Measurements from ENCODE around the gene CBL. TPM values are rescaled to one million over a fixed set of nuclear protein-coding genes. Genes with fewer than 3 reads are reported as not detected.
"Not testable (repeated sequence)": the region's sequence is repeated elsewhere in the genome, so short reads cannot be mapped to it uniquely, and the experiment has no call there.

The CBL gene
- total RNA-seq, 2 experiments from 2014 or later, result 45.0 to 47.0 TPM

GRCh38 chr11:119228535-119229287 lies 22.6 kb downstream of the CBL start:
- peaks cover 41% of the 10 kb centered on the region for H3K4me1 Mint-ChIP-seq
- POLR2A ChIA-PET, result interaction anchor here (0.7 to 1.5 kb wide), 2 partner anchors 22 to 23 kb away, joined by 3 to 4 read pairs; partner anchors contain the start of gene CBL
- not testable (repeated sequence) for H3K9me3 Mint-ChIP-seq

GRCh38 chr11:119229288-119229672 lies 23.1 kb downstream of the CBL start:
- Mint-ChIP-seq H3K36me3 (ENCODE audit: low read depth) (peaks cover 36% of the 10 kb centered on the region), H3K27me3 (no peaks in the 10 kb centered on the region), H3K4me1 (peaks cover 36% of the 10 kb centered on the region), H3K9me3 (no peaks in the 10 kb centered on the region), H3K27ac (peak overlapping the region; percentile 37), H3K4me3 (peak overlapping the region; percentile 25)
- DNase-seq, result no peak
- ChIA-PET CTCF (interaction anchor here (0.6 to 1.5 kb wide), 2 partner anchors 23 to 97 kb away, joined by 3 to 6 read pairs; partner anchors contain the start of gene CBL), POLR2A (interaction anchor here (0.7 to 1.5 kb wide), 2 partner anchors 22 to 23 kb away, joined by 3 to 4 read pairs; partner anchors contain the start of gene CBL)

More at GRCh38 chr11:119228535-119229287, 22.6 kb downstream of the CBL start:
- Mint-ChIP-seq H3K4me3 (peak overlapping the region; percentile 25), H3K36me3 (ENCODE audit: low read depth) (peaks cover 39% of the 10 kb centered on the region), H3K27ac (peak overlapping the region; percentile 37)
- H3K27me3 Mint-ChIP-seq, DNase-seq: not testable (repeated sequence)
- CTCF ChIA-PET, result interaction anchor here (1.5 kb wide), 1 partner anchor 23 kb away, joined by 6 read pairs; the partner anchor contains the start of gene CBL

- Mint-ChIP-seq H3K4me3 (no peak overlapping the region), H3K4me1 (peaks cover 37% of the 10 kb centered on the region), H3K27ac (no peak overlapping the region), H3K9me3 (no peaks in the 10 kb centered on the region), H3K27me3 (no peaks in the 10 kb centered on the region), H3K36me3 (ENCODE audit: low read depth) (peaks cover 38% of the 10 kb centered on the region)
- POLR2A ChIA-PET, result interaction anchor here (0.7 to 1.5 kb wide), 3 partner anchors 24 to 35 kb away, joined by 3 to 4 read pairs (median 4); partner anchors contain the start of gene CBL
- CTCF ChIA-PET, result interaction anchor here (0.6 to 1.5 kb wide), 3 partner anchors 24 to 97 kb away, joined by 3 to 6 read pairs (median 3); partner anchors contain the start of gene CBL
- no peak for DNase-seq
Observed at GRCh38 chr11:119229741-119230140, 23.6 kb downstream of the CBL start.

GRCh38 chr11:119236490-119236889 lies 30.4 kb downstream of the CBL start:
- H3K27ac Mint-ChIP-seq, result peak overlapping the region; percentile 32
- no peaks in the 10 kb centered on the region for H3K9me3 Mint-ChIP-seq
- ChIA-PET CTCF (interaction anchor here (1.1 kb wide), 1 partner anchor 40 kb away, joined by 3 read pairs; no protein-coding TSS in a partner anchor), POLR2A (interaction anchor here (1.0 kb wide), 1 partner anchor 30 kb away, joined by 4 read pairs; no protein-coding TSS in a partner anchor)
- H3K4me3 Mint-ChIP-seq, result no peak overlapping the region
- no peaks in the 10 kb centered on the region for H3K27me3 Mint-ChIP-seq
- H3K4me1 Mint-ChIP-seq, result peaks cover 40% of the 10 kb centered on the region
- DNase-seq, result no peak
- H3K36me3 Mint-ChIP-seq (ENCODE audit: low read depth), result peaks cover 66% of the 10 kb centered on the region

- no peak for DNase-seq
- H3K27me3 Mint-ChIP-seq, result no peaks in the 10 kb centered on the region
- H3K9me3 Mint-ChIP-seq, result no peaks in the 10 kb centered on the region
- ChIA-PET POLR2A (interaction anchor here (1.0 kb wide), 1 partner anchor 30 kb away, joined by 4 read pairs; no protein-coding TSS in a partner anchor), CTCF (interaction anchor here (1.1 kb wide), 1 partner anchor 40 kb away, joined by 3 read pairs; no protein-coding TSS in a partner anchor)
- peak overlapping the region; percentile 32 for H3K27ac Mint-ChIP-seq
- H3K4me1 Mint-ChIP-seq, result peaks cover 42% of the 10 kb centered on the region
- peaks cover 70% of the 10 kb centered on the region for H3K36me3 Mint-ChIP-seq (ENCODE audit: low read depth)
- H3K4me3 Mint-ChIP-seq, result no peak overlapping the region
Observed at GRCh38 chr11:119236891-119237290, 30.8 kb downstream of the CBL start.

- H3K36me3 Mint-ChIP-seq (ENCODE audit: low read depth), result peaks cover 67% of the 10 kb centered on the region
- H3K27ac Mint-ChIP-seq, result no peak overlapping the region
- no peak for DNase-seq
- no peaks in the 10 kb centered on the region for H3K27me3 Mint-ChIP-seq
- no peak overlapping the region for H3K4me3 Mint-ChIP-seq
- no peaks in the 10 kb centered on the region for H3K9me3 Mint-ChIP-seq
- ChIA-PET POLR2A (no interaction called here), CTCF (no interaction called here)
- H3K4me1 Mint-ChIP-seq, result peaks cover 43% of the 10 kb centered on the region
Observed at GRCh38 chr11:119237515-119237914, 31.4 kb downstream of the CBL start.

GRCh38 chr11:119248750-119249670 lies 42.9 kb downstream of the CBL start:
- no peaks in the 10 kb centered on the region for H3K27me3 Mint-ChIP-seq
- H3K9me3 Mint-ChIP-seq, result no peaks in the 10 kb centered on the region
- H3K27ac Mint-ChIP-seq, result no peak overlapping the region
- peaks cover 30% of the 10 kb centered on the region for H3K36me3 Mint-ChIP-seq (ENCODE audit: low read depth)
- peaks cover 5% of the 10 kb centered on the region for H3K4me1 Mint-ChIP-seq
- no peak for DNase-seq
- POLR2A ChIA-PET, result interaction anchor here (1.0 kb wide), 1 partner anchor 43 kb away, joined by 3 read pairs; the partner anchor contains the start of gene CBL
- CTCF ChIA-PET, result no interaction called here
- H3K4me3 Mint-ChIP-seq, result no peak overlapping the region

GRCh38 chr11:119249671-119250010 lies 43.5 kb downstream of the CBL start:
- ChIA-PET POLR2A (interaction anchor here (1.0 kb wide), 1 partner anchor 44 kb away, joined by 3 read pairs; the partner anchor contains the start of gene CBL), CTCF (interaction anchor here (1.6 kb wide), 1 partner anchor 15 kb away, joined by 3 read pairs; no protein-coding TSS in a partner anchor)
- Mint-ChIP-seq H3K27me3 (no peaks in the 10 kb centered on the region), H3K4me3 (no peak overlapping the region), H3K36me3 (ENCODE audit: low read depth) (peaks cover 29% of the 10 kb centered on the region), H3K4me1 (peaks cover 7% of the 10 kb centered on the region), H3K9me3 (no peaks in the 10 kb centered on the region), H3K27ac (no peak overlapping the region)
- no peak for DNase-seq

GRCh38 chr11:119251114-119251513 lies 45.0 kb downstream of the CBL start:
- POLR2A ChIA-PET, result interaction anchor here (0.7 kb wide), 1 partner anchor 9 kb away, joined by 3 read pairs; no protein-coding TSS in a partner anchor
- Mint-ChIP-seq H3K9me3 (no peaks in the 10 kb centered on the region), H3K27ac (no peak overlapping the region), H3K4me1 (peaks cover 7% of the 10 kb centered on the region), H3K27me3 (no peaks in the 10 kb centered on the region), H3K4me3 (no peak overlapping the region), H3K36me3 (ENCODE audit: low read depth) (peaks cover 33% of the 10 kb centered on the region)
- DNase-seq, result no peak
- CTCF ChIA-PET, result interaction anchor here (0.6 to 1.6 kb wide), 2 partner anchors 17 to 48 kb away, joined by 3 read pairs; no protein-coding TSS in a partner anchor

- H3K27ac Mint-ChIP-seq, result no peak overlapping the region
- ChIA-PET CTCF (no interaction called here), POLR2A (no interaction called here)
- peaks cover 33% of the 10 kb centered on the region for H3K36me3 Mint-ChIP-seq (ENCODE audit: low read depth)
- no peaks in the 10 kb centered on the region for H3K9me3 Mint-ChIP-seq
- peaks cover 30% of the 10 kb centered on the region for H3K4me1 Mint-ChIP-seq
- H3K4me3 Mint-ChIP-seq, result no peak overlapping the region
- DNase-seq, result no peak
- H3K27me3 Mint-ChIP-seq, result no peaks in the 10 kb centered on the region
Observed at GRCh38 chr11:119254239-119254638, 48.1 kb downstream of the CBL start.

GRCh38 chr11:119258180-119258579 lies 52.0 kb downstream of the CBL start:
- H3K27me3 Mint-ChIP-seq, result no peaks in the 10 kb centered on the region
- H3K27ac Mint-ChIP-seq, result peak overlapping the region; percentile 83
- peaks cover 26% of the 10 kb centered on the region for H3K36me3 Mint-ChIP-seq (ENCODE audit: low read depth)
- POLR2A ChIA-PET, result no interaction called here
- peak; percentile 39 for DNase-seq
- peaks cover 40% of the 10 kb centered on the region for H3K4me1 Mint-ChIP-seq
- no peak overlapping the region for H3K4me3 Mint-ChIP-seq
- CTCF ChIA-PET, result no interaction called here
- H3K9me3 Mint-ChIP-seq, result no peaks in the 10 kb centered on the region

GRCh38 chr11:119258983-119259382 lies 52.8 kb downstream of the CBL start:
- CTCF ChIA-PET, result interaction anchor here (1.6 to 2.3 kb wide), 3 partner anchors 26 to 64 kb away, joined by 4 to 11 read pairs (median 5); partner anchors contain the start of gene CBL
- POLR2A ChIA-PET, result interaction anchor here (1.4 to 1.8 kb wide), 3 partner anchors 8 to 164 kb away, joined by 3 to 13 read pairs (median 3); partner anchors contain the start of gene CBL
- Mint-ChIP-seq H3K27me3 (no peaks in the 10 kb centered on the region), H3K36me3 (ENCODE audit: low read depth) (peaks cover 22% of the 10 kb centered on the region), H3K9me3 (no peaks in the 10 kb centered on the region), H3K27ac (peak overlapping the region; percentile 22), H3K4me3 (no peak overlapping the region), H3K4me1 (peaks cover 40% of the 10 kb centered on the region)
- DNase-seq, result no peak

All from activated CD4-positive, alpha-beta memory T cell treated with anti-CD3 and anti-CD28 coated beads, Interleukin-2, amount 10 ng/mL, durations not matched to agents 7 days and 5 days (primary cell).